Astrocyte of the spinal cord (primary cell): ENCODE data around the gene ANGPT4.
"Not testable (repeated sequence)": the region's sequence is repeated elsewhere in the genome, so short reads cannot be mapped to it uniquely, and the experiment has no call there.

Experiments
- DNase-seq: peaks from one replicate; pipeline ENCODE4 v3.0.0; 2011; ENCODE audit warnings: low read depth, low spot score
- H3K4me3 ChIP-seq: 2 replicates; pipeline ENCODE4 v1.5.1; 2011; ENCODE audit warnings: low read depth, mild to moderate bottlenecking, low read length, moderate library complexity
- in situ Hi-C: cut with HindIII; loops from 2 replicates; pipeline ENCODE4 v1.10.0; 2017; ENCODE audit warnings: low sequenced_read_pairs
- TF ChIP-seq, protein P1 (sequence below): IDR thresholded peaks from 2 replicates; pipeline ENCODE4 v1.5.1; 2012; ENCODE audit warnings: low read depth, mild to moderate bottlenecking, low read length, inconsistent platforms

The ANGPT4 gene

GRCh38 chr20:854601-855000 is 61.5 kb downstream of the ANGPT4 start:
- H3K4me3 ChIP-seq = no peak overlapping the region
- DNase-seq = no peak
- TF ChIP-seq, protein P1, sequence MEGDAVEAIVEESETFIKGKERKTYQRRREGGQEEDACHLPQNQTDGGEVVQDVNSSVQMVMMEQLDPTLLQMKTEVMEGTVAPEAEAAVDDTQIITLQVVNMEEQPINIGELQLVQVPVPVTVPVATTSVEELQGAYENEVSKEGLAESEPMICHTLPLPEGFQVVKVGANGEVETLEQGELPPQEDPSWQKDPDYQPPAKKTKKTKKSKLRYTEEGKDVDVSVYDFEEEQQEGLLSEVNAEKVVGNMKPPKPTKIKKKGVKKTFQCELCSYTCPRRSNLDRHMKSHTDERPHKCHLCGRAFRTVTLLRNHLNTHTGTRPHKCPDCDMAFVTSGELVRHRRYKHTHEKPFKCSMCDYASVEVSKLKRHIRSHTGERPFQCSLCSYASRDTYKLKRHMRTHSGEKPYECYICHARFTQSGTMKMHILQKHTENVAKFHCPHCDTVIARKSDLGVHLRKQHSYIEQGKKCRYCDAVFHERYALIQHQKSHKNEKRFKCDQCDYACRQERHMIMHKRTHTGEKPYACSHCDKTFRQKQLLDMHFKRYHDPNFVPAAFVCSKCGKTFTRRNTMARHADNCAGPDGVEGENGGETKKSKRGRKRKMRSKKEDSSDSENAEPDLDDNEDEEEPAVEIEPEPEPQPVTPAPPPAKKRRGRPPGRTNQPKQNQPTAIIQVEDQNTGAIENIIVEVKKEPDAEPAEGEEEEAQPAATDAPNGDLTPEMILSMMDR = no peak
- in situ Hi-C loops = no loop called here

GRCh38 chr20:853406-853996 is 62.6 kb downstream of the ANGPT4 start:
- in situ Hi-C loops = no loop called here
- TF ChIP-seq, protein P1 = no peak

DNA sequence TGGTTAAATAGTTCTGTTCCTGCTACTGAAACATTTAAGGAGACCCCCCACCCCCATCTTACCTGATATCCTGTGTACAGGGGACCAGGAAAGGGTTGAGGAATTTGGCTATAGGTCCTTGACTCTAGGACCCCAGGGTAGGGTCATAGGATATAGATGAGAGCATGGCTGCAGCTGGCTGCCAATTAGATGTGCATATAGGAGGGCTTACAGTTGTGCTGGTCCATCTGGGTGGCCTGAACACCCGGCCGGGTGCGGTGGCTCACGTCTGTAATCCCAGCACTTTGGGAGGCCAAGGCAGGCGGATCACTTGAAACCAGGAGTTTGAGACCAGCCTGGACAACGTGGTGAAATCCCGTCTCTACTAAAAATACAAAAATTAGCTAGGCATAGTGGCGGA is 67.4 kb downstream of the ANGPT4 start:
- in situ Hi-C loops, DNase-seq, H3K4me3 ChIP-seq: not testable (repeated sequence)

More at GRCh38 chr20:853406-853996, 62.6 kb downstream of the ANGPT4 start:
- no peak overlapping the region for H3K4me3 ChIP-seq
- no peak for DNase-seq

GRCh38 chr20:848193-848592 is 67.9 kb downstream of the ANGPT4 start:
- in situ Hi-C loops = no loop called here
- TF ChIP-seq, protein P1 = no peak
- DNase-seq = no peak
- no peak overlapping the region for H3K4me3 ChIP-seq

- no peak for DNase-seq
- in situ Hi-C loops = no loop called here
- no peak overlapping the region for H3K4me3 ChIP-seq
- TF ChIP-seq, protein P1 = no peak
These were observed 69.2 kb downstream of the ANGPT4 start for GRCh38 chr20:846894-847278.

DNA sequence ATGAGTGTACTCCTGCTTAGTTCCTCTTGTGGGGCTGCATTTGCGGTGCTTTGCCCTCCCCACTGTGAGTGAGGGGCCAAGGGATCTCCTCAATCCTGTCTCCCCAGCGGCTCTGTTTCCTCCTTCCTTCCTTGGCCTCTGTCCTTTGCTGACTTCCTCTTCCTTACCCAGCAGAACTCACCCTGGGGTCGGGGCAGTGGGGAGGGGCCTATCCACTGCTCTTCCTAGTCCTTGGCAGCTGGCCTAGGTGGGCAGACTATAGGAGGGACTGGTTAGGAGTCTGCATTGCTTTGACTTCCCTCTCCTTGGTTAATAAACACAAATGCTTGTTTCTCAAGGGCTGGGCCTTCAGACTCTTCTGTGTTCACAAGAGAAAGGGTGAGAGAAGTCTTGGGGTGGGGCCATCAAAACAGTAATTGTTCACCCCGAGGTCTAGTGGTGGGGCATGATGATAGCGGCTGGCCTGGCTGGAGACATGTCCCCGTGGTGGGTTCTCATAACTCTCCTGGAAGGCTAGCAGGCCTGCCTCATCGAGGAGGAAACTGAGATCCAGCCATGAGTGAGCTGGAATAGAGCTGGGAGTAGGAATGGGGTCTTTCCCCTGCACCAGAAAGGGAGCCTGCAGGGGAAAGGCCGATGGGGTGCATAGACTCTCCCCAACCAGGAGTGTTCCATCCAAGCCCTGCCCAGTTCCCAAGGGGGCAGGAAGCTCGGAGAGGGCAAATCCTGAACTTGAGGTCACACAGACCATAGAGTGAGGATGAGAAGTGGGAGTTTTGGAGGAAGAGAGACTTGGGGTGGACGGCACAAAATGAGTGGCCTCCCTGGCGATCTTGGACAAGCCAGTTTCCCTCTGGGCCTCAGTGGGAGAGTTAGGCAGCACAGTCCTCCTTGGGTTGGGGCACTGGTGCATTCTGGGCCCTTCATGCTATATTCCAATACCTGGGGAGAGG is 69.9 kb downstream of the ANGPT4 start:
- in situ Hi-C loops = no loop called here
- H3K4me3 ChIP-seq = no peak overlapping the region
- no peak for DNase-seq
- TF ChIP-seq, protein P1 = no peak
